Prostate gland (tissue), 2 donors: ENCODE measurements around the gene TOR1A. TPM values are rescaled to one million over a fixed set of nuclear protein-coding genes. Genes with fewer than 3 reads are reported as not detected.

Source experiments
- DNase-seq: peaks from one replicate; pipeline ENCODE4 v3.0.0-alpha.2; 2019; ENCODE audit warnings: low spot score
- H3K27ac ChIP-seq, 2 donors: fragments of 200-600 bp; sonication (generic); 2 replicates each; pipeline ENCODE4 v1.5.1; 2017 to 2019
- H3K27me3 ChIP-seq: fragments of 200-600 bp; sonication (generic); replicated peaks from 2 replicates; pipeline ENCODE4 v1.5.1; 2019; ENCODE audit not compliant: insufficient read depth
- H3K36me3 ChIP-seq, 2 donors: fragments of 200-600 bp; sonication (generic); 1 replicate in 1 of 2; 2 replicates in 1 of 2; pipeline versions ENCODE4 v1.5.1 to v1.8.1; 2017 to 2019
- H3K4me1 ChIP-seq: fragments of 200-600 bp; sonication (generic); replicated peaks from 2 replicates; pipeline ENCODE4 v1.5.1; 2019
- H3K4me3 ChIP-seq, 2 donors: fragments of 200-600 bp; sonication (generic); 2 replicates each; pipeline ENCODE4 v1.5.1; 2017 to 2019
- H3K9me3 ChIP-seq: fragments of 200-600 bp; sonication (generic); 2 replicates; pipeline ENCODE4 v1.5.1; 2017
- POLR2A ChIP-seq: fragments of 450-650 bp; IDR thresholded peaks from one replicate; pipeline ENCODE4 v1.6.1; 2016; ENCODE audit warnings: antibody characterized with exemption, mild to moderate bottlenecking
- POLR2AphosphoS5 ChIP-seq: sonication (generic); formaldehyde crosslinking; IDR thresholded peaks from one replicate; pipeline ENCODE4 v1.6.1; 2017; ENCODE audit warnings: antibody characterized with exemption
- WGBS: methylation state at CpG from one replicate; pipeline ENCODE4 v1.1.5; 2018; 5-methylcytosine and 5-hydroxymethylcytosine counted together
- intact Hi-C: fragments of 100-400 bp; cut with DNase I; formaldehyde crosslinking; loops from one replicate; pipeline ENCODE4 v1.14.2; 2022
- total RNA-seq, 2 donors: library from RNA; depleted of rRNA; stranded (reverse); fragments of >200 nt; gene quantifications; one replicate each; pipeline ENCODE4 v1.1.0, GENCODE V29; 2016
- TF ChIP-seq, protein P1 (sequence below), 4 experiments: fragments of 200-600 bp in 2 of 4; fragments of 450-650 bp in 2 of 4; sonication (generic) in 2 of 4; IDR thresholded peaks; 1 replicate in 3 of 4; 2 replicates in 1 of 4; pipeline ENCODE4 v1.5.1; 2016 to 2019; ENCODE audit warnings: antibody characterized with exemption in 4 of 4, mild to moderate bottlenecking in 2 of 4, moderate library complexity in 2 of 4

TOR1A gene
- total RNA-seq, 2 donors from 2014 or later = 37.1 to 41.2 TPM

GRCh38 chr9:129841071-129841470, 17.1 kb upstream of the TOR1A start:
- intact Hi-C loops = no loop called here
- no peak overlapping the region for H3K4me3 ChIP-seq
- TF ChIP-seq POLR2A (no peak), POLR2AphosphoS5 (no peak)
- TF ChIP-seq, protein P1, sequence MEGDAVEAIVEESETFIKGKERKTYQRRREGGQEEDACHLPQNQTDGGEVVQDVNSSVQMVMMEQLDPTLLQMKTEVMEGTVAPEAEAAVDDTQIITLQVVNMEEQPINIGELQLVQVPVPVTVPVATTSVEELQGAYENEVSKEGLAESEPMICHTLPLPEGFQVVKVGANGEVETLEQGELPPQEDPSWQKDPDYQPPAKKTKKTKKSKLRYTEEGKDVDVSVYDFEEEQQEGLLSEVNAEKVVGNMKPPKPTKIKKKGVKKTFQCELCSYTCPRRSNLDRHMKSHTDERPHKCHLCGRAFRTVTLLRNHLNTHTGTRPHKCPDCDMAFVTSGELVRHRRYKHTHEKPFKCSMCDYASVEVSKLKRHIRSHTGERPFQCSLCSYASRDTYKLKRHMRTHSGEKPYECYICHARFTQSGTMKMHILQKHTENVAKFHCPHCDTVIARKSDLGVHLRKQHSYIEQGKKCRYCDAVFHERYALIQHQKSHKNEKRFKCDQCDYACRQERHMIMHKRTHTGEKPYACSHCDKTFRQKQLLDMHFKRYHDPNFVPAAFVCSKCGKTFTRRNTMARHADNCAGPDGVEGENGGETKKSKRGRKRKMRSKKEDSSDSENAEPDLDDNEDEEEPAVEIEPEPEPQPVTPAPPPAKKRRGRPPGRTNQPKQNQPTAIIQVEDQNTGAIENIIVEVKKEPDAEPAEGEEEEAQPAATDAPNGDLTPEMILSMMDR (IDR thresholded peaks at IDR 0.05) = no peak
- 20% methylated on average over 4 of the region's 4 CpGs for WGBS
- no peak for DNase-seq
- H3K4me1 ChIP-seq = no peaks in the 10 kb centered on the region
- H3K27ac ChIP-seq = no peak overlapping the region
- H3K9me3 ChIP-seq = no peaks in the 10 kb centered on the region
- no peaks in the 10 kb centered on the region for H3K36me3 ChIP-seq
- H3K27me3 ChIP-seq = no peaks in the 10 kb centered on the region

DNA sequence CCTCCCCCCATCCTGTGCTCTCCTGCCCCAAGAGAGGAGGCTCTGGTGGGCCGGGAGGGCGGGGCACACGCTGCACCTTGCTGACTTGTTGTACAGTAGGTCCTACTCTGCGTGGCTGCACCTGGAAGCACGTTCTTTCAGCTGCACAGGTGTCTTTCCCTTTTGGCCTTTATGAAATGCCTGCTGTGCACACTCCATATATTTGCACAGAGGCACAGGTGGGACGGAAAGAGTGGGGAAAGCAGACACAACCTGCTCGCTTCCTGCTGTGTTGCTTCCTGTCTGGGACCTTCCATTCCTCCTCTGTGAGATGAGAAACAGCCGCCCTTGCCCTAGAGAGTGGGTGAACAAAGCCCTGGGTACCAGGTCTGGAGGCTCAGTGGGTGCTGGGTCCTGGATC, 16.1 kb upstream of the TOR1A start:
- Histone ChIP-seq H3K27ac (no peak overlapping the region), H3K27me3 (no peaks in the 10 kb centered on the region), H3K4me3 (no peak overlapping the region), H3K4me1 (no peaks in the 10 kb centered on the region), H3K9me3 (no peaks in the 10 kb centered on the region), H3K36me3 (no peaks in the 10 kb centered on the region)
- no peak for DNase-seq
- intact Hi-C loops = no loop called here
- TF ChIP-seq POLR2A = no peak
- TF ChIP-seq, protein P1 (IDR thresholded peaks at IDR 0.05) = no peak
- WGBS = 74% methylated on average over 8 of the region's 8 CpGs

DNA sequence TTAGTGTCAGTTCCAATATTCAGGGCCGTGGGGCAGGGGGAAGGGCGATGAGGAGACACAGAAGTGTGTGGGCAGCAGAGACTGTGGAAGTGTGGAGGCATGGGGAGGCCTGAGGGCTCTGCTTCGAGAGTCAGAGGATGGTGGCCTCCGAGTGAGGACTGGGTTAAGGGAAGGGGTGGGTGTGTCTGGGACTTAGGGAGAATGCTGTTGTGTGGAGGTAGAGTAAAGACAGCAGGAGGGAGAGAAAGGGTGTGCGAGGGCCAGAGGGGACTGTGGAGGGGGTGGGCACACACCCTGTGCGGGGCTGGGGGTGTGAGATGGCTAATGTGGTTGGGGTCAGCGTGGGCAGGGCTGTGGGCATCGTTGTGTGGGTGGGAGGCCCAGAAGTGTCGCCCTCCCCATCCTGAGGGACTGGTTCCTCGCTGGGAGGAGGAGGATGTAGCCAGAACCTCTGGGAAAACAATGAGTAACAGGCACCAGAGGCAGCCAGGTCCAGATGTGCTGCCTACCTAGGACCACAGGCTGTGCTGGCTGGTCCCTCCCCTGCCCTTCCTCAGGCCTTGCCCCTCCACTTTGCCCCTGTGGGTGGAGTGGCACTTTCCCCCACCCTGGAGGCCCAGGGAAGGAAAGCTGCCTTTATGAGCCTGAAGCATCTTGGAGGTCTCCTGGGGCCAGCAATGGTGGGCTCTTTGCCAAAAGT, 15.5 kb upstream of the TOR1A start:
- H3K4me3 ChIP-seq = no peak overlapping the region
- TF ChIP-seq POLR2AphosphoS5 (no peak), POLR2A (no peak)
- TF ChIP-seq, protein P1 (IDR thresholded peaks at IDR 0.05) = no peak
- no peak for DNase-seq
- H3K27me3 ChIP-seq = no peaks in the 10 kb centered on the region
- intact Hi-C loops = loop anchor here (5.0 kb wide), 1 partner anchor 43 kb away; no protein-coding TSS in a partner anchor
- H3K4me1 ChIP-seq = no peaks in the 10 kb centered on the region
- no peaks in the 10 kb centered on the region for H3K9me3 ChIP-seq
- 80% methylated on average over 10 of the region's 10 CpGs for WGBS
- H3K36me3 ChIP-seq = no peaks in the 10 kb centered on the region
- no peak overlapping the region for H3K27ac ChIP-seq

GRCh38 chr9:129838707-129839259, 14.8 kb upstream of the TOR1A start:
- H3K27ac ChIP-seq = no peak overlapping the region
- no peaks in the 10 kb centered on the region for H3K27me3 ChIP-seq
- no peak for TF ChIP-seq POLR2AphosphoS5
- TF ChIP-seq, protein P1 (IDR thresholded peaks at IDR 0.05) = no peak
- no peak for TF ChIP-seq POLR2A
- WGBS = 84% methylated on average over 12 of the region's 12 CpGs
- no peak for DNase-seq
- no peaks in the 10 kb centered on the region for H3K4me1 ChIP-seq
- H3K9me3 ChIP-seq = no peaks in the 10 kb centered on the region
- intact Hi-C loops = loop anchor here (5.0 kb wide), 1 partner anchor 44 kb away; no protein-coding TSS in a partner anchor
- H3K36me3 ChIP-seq = no peaks in the 10 kb centered on the region
- no peak overlapping the region for H3K4me3 ChIP-seq
